HUES6 (cell line): ENCODE data around the gene ASPDH.

Experiments used
- H3K27ac ChIP-seq: 2 replicates; pipeline ENCODE4 v1.7.0; 2013; ENCODE audit warnings: low read depth, mild to moderate bottlenecking, low read length, inconsistent platforms
- H3K27me3 ChIP-seq: 2 replicates; pipeline ENCODE4 v1.6.1; 2013; ENCODE audit warnings: low read length; ENCODE audit not compliant: control insufficient read depth, insufficient read depth
- H3K36me3 ChIP-seq: 2 replicates; pipeline ENCODE4 v1.6.1; 2013; ENCODE audit warnings: low read length; ENCODE audit not compliant: control insufficient read depth, insufficient read depth
- H3K4me1 ChIP-seq: 2 replicates; pipeline ENCODE4 v1.6.1; 2013; ENCODE audit warnings: low read length; ENCODE audit not compliant: control insufficient read depth, insufficient read depth
- H3K4me3 ChIP-seq: 2 replicates; pipeline ENCODE4 v1.5.1; 2013; ENCODE audit warnings: low read depth, low read length
- H3K9ac ChIP-seq: one replicate; pipeline ENCODE4 v1.6.1; 2013; ENCODE audit warnings: mild to moderate bottlenecking, low read length
- H3K9me3 ChIP-seq: 2 replicates; pipeline ENCODE4 v1.6.1; 2013; ENCODE audit warnings: low read depth, low read length; ENCODE audit not compliant: control insufficient read depth, insufficient read depth

The ASPDH gene

GRCh38 chr19:50554212-50554611 is 40.5 kb upstream of the ASPDH start:
- H3K27me3 ChIP-seq, result peaks cover 81% of the 10 kb centered on the region
- no peak overlapping the region for H3K9ac ChIP-seq
- H3K4me3 ChIP-seq, result no peak overlapping the region
- no peaks in the 10 kb centered on the region for H3K9me3 ChIP-seq
- H3K4me1 ChIP-seq, result peaks cover 11% of the 10 kb centered on the region
- no peaks in the 10 kb centered on the region for H3K36me3 ChIP-seq
- no peak overlapping the region for H3K27ac ChIP-seq

GRCh38 chr19:50553134-50553703 is 39.5 kb upstream of the ASPDH start:
- Histone ChIP-seq H3K4me3 (no peak overlapping the region), H3K27me3 (peaks cover 80% of the 10 kb centered on the region), H3K27ac (no peak overlapping the region), H3K9ac (no peak overlapping the region), H3K9me3 (no peaks in the 10 kb centered on the region), H3K36me3 (no peaks in the 10 kb centered on the region), H3K4me1 (peaks cover 11% of the 10 kb centered on the region)

GRCh38 chr19:50552540-50552939 is 38.8 kb upstream of the ASPDH start:
- Histone ChIP-seq H3K27ac (no peak overlapping the region), H3K9ac (no peak overlapping the region), H3K9me3 (no peaks in the 10 kb centered on the region), H3K4me1 (peaks cover 11% of the 10 kb centered on the region), H3K4me3 (no peak overlapping the region), H3K36me3 (no peaks in the 10 kb centered on the region), H3K27me3 (peaks cover 74% of the 10 kb centered on the region)

- peaks cover 70% of the 10 kb centered on the region for H3K27me3 ChIP-seq
- no peak overlapping the region for H3K9ac ChIP-seq
- H3K36me3 ChIP-seq, result no peaks in the 10 kb centered on the region
- peak overlapping the region; percentile 75 for H3K4me3 ChIP-seq
- no peaks in the 10 kb centered on the region for H3K9me3 ChIP-seq
- peaks cover 8% of the 10 kb centered on the region for H3K4me1 ChIP-seq
- no peak overlapping the region for H3K27ac ChIP-seq
These were observed 38.0 kb upstream of the ASPDH start for GRCh38 chr19:50551715-50552187.

GRCh38 chr19:50551034-50551714 is 37.5 kb upstream of the ASPDH start:
- Histone ChIP-seq H3K27me3 (peaks cover 70% of the 10 kb centered on the region), H3K36me3 (no peaks in the 10 kb centered on the region), H3K9me3 (no peaks in the 10 kb centered on the region), H3K9ac (no peak overlapping the region), H3K27ac (no peak overlapping the region), H3K4me1 (peaks cover 8% of the 10 kb centered on the region), H3K4me3 (peak overlapping the region; percentile 75)

GRCh38 chr19:50550594-50550966 is 36.9 kb upstream of the ASPDH start:
- H3K4me3 ChIP-seq, result peak overlapping the region; percentile 75
- H3K4me1 ChIP-seq, result peaks cover 8% of the 10 kb centered on the region
- H3K9ac ChIP-seq, result no peak overlapping the region
- H3K36me3 ChIP-seq, result no peaks in the 10 kb centered on the region
- H3K27me3 ChIP-seq, result peaks cover 66% of the 10 kb centered on the region
- no peak overlapping the region for H3K27ac ChIP-seq
- no peaks in the 10 kb centered on the region for H3K9me3 ChIP-seq

- Histone ChIP-seq H3K4me3 (peak overlapping the region; percentile 75; the same call in 1 of the 2 replicates), H3K9me3 (no peaks in the 10 kb centered on the region), H3K27ac (no peak overlapping the region), H3K36me3 (no peaks in the 10 kb centered on the region), H3K9ac (no peak overlapping the region), H3K27me3 (peaks cover 61% of the 10 kb centered on the region), H3K4me1 (peaks cover 8% of the 10 kb centered on the region)
These were observed 36.3 kb upstream of the ASPDH start for GRCh38 chr19:50549927-50550593.

- Histone ChIP-seq H3K9me3 (no peaks in the 10 kb centered on the region), H3K4me1 (peaks cover 8% of the 10 kb centered on the region), H3K9ac (no peak overlapping the region), H3K27ac (no peak overlapping the region), H3K4me3 (no peak overlapping the region), H3K27me3 (peaks cover 53% of the 10 kb centered on the region), H3K36me3 (no peaks in the 10 kb centered on the region)
These were observed 35.6 kb upstream of the ASPDH start for GRCh38 chr19:50549059-50549926.

GRCh38 chr19:50548191-50549058 is 34.7 kb upstream of the ASPDH start:
- Histone ChIP-seq H3K9ac (no peak overlapping the region), H3K9me3 (no peaks in the 10 kb centered on the region), H3K36me3 (no peaks in the 10 kb centered on the region), H3K27ac (no peak overlapping the region), H3K27me3 (peaks cover 46% of the 10 kb centered on the region), H3K4me1 (peaks cover 8% of the 10 kb centered on the region), H3K4me3 (no peak overlapping the region)
